GM12878 (cell line): ENCODE results near the gene RASGRP3. TPM values are rescaled to one million over a fixed set of nuclear protein-coding genes. Genes with fewer than 3 reads are reported as not detected.

ENCODE experiments used
- ATAC-seq: fragments of 200-7000 bp; cut with Tn5 transposase; 3 replicates; pipeline ENCODE4 v1.9.1; 2020; ENCODE audit warnings: mild to moderate bottlenecking, moderate library complexity
- BruUV-seq: library from RNA; stranded (reverse); fragments of 400-500 nt; replicated peaks from 2 replicates; lab custom pipeline; 2021; lab: Mats Ljungman, UMichigan
- CTCF ChIA-PET: fragments of 300-600 bp; sonication (Branson Sonifier 250); formaldehyde crosslinking; extraction: SDS; loops from one replicate; lab custom pipeline; 2021; ENCODE audit warnings: inconsistent platforms; lab: Yijun Ruan, JAX
- POLR2A ChIA-PET: fragments of 350-600 bp; formaldehyde crosslinking; extraction: SDS; loops from one replicate; lab custom pipeline; 2021; ENCODE audit warnings: inconsistent platforms; lab: Charles Lee
- RAD21 ChIA-PET: fragments of 300-600 bp; sonication (Branson Sonifier 250); formaldehyde crosslinking; loops from one replicate; lab custom pipeline; 2023; ENCODE audit warnings: antibody characterized with exemption; ENCODE audit not compliant: unreplicated experiment; lab: Charles Lee
- SMC1A ChIA-PET: fragments of 300-600 bp; sonication (Branson Sonifier 250); formaldehyde crosslinking; loops from one replicate; lab custom pipeline; 2023; ENCODE audit not compliant: unreplicated experiment, uncharacterized antibody; lab: Charles Lee
- DNase-seq: peaks from one replicate; pipeline ENCODE4 v3.0.0-alpha.2; 2011; ENCODE audit warnings: low read depth, low spot score
- FAIRE-seq: peaks from 3 replicates; lab custom pipeline; 2011; peaks lifted over from hg19 to GRCh38; lab: Jason Lieb, UNC
- H2AFZ ChIP-seq: 2 replicates; pipeline ENCODE4 v1.6.0; 2011; ENCODE audit warnings: low read depth, low read length, control low read depth; ENCODE audit not compliant: control insufficient read depth
- H3K27ac ChIP-seq: 2 replicates; pipeline ENCODE4 v1.5.1; 2011; ENCODE audit warnings: control low read depth; ENCODE audit not compliant: control insufficient read depth, insufficient read depth
- H3K27me3 ChIP-seq, 2 experiments: replicated peaks in 1 of 2; 2 replicates each; pipeline versions ENCODE4 v1.6.0 to v1.6.1; 2011; ENCODE audit warnings: low read length in 1 of 2; ENCODE audit not compliant: control insufficient read depth in 2 of 2, insufficient read depth in 2 of 2
- H3K36me3 ChIP-seq, 2 experiments: 2 replicates each; pipeline ENCODE4 v1.5.1; 2011; ENCODE audit warnings: low read length in 1 of 2; ENCODE audit not compliant: control insufficient read depth in 2 of 2, insufficient read depth in 2 of 2
- H3K4me1 ChIP-seq: 2 replicates; pipeline ENCODE4 v1.6.1; 2011; ENCODE audit warnings: mild to moderate bottlenecking, low read length, moderate library complexity, mixed read lengths; ENCODE audit not compliant: control insufficient read depth, insufficient read depth
- H3K4me2 ChIP-seq: 2 replicates; pipeline ENCODE4 v1.6.0; 2011; ENCODE audit warnings: control low read depth; ENCODE audit not compliant: control insufficient read depth, insufficient read depth
- H3K4me3 ChIP-seq: fragments of 200-600 bp; sonication (generic); 2 replicates; pipeline ENCODE4 v1.5.1; 2016
- H3K79me2 ChIP-seq: 2 replicates; pipeline ENCODE4 v1.6.0; 2011; ENCODE audit warnings: low read length; ENCODE audit not compliant: control insufficient read depth, insufficient read depth
- H3K9ac ChIP-seq: 2 replicates; pipeline ENCODE4 v1.8.0; 2011; ENCODE audit warnings: low read length, control low read depth, mixed read lengths; ENCODE audit not compliant: control insufficient read depth, insufficient read depth
- H3K9me3 ChIP-seq: replicated peaks from 3 replicates; pipeline ENCODE4 v1.5.1; 2011; ENCODE audit warnings: mild to moderate bottlenecking, low read length; ENCODE audit not compliant: control insufficient read depth, insufficient read depth
- H4K20me1 ChIP-seq: 2 replicates; pipeline ENCODE4 v1.6.0; 2011; ENCODE audit not compliant: control insufficient read depth, insufficient read depth
- CEBPB ChIP-seq, 2 experiments: fragments of 150-350 bp in 1 of 2; IDR thresholded peaks; 2 replicates each; pipeline ENCODE4 v1.6.1; 2012 to 2014; ENCODE audit warnings: low read depth in 2 of 2, low read length in 2 of 2, borderline replicate concordance in 1 of 2, inconsistent platforms in 1 of 2
- HDAC6 ChIP-seq: fragments of 200-600 bp; sonication (generic); IDR thresholded peaks from one replicate; pipeline ENCODE4 v1.8.0; 2017; ENCODE audit warnings: antibody characterized with exemption; ENCODE audit not compliant: unreplicated experiment
- LARP7 ChIP-seq: fragments of 450-650 bp; IDR thresholded peaks from 2 replicates; pipeline ENCODE4 v1.6.1; 2017; ENCODE audit warnings: mild to moderate bottlenecking
- NFYA ChIP-seq: IDR thresholded peaks from 2 replicates; pipeline ENCODE4 v1.6.1; 2011; ENCODE audit warnings: low read depth, mild to moderate bottlenecking, low read length, improper control_type of control experiment, borderline replicate concordance
- PRDM15 ChIP-seq: fragments of 450-650 bp; formaldehyde crosslinking; IDR thresholded peaks from 2 replicates; pipeline ENCODE4 v1.4.0; 2020; ENCODE audit warnings: mild to moderate bottlenecking, moderate library complexity
- RUNX3 ChIP-seq: IDR thresholded peaks from 2 replicates; pipeline ENCODE4 v1.6.1; 2012; ENCODE audit warnings: low read length, inconsistent platforms
- SREBF2 ChIP-seq: IDR thresholded peaks from 2 replicates; pipeline ENCODE4 v1.6.1; 2012; ENCODE audit warnings: mild to moderate bottlenecking, low read length
- SUPT20H ChIP-seq: IDR thresholded peaks from 2 replicates; pipeline ENCODE4 v1.6.1; 2011; ENCODE audit warnings: low read depth, mild to moderate bottlenecking, low read length, moderate library complexity, borderline replicate concordance; ENCODE audit not compliant: control insufficient read depth
- SUZ12 ChIP-seq: fragments of 200-600 bp; sonication (generic); IDR thresholded peaks from one replicate; pipeline ENCODE4 v1.6.1; 2018; ENCODE audit warnings: antibody characterized with exemption, mild to moderate bottlenecking; ENCODE audit not compliant: unreplicated experiment
- TCF3 ChIP-seq: IDR thresholded peaks from 2 replicates; pipeline ENCODE4 v1.6.1; 2012; ENCODE audit warnings: low read depth, mild to moderate bottlenecking, low read length, borderline replicate concordance; ENCODE audit not compliant: insufficient read depth
- ZSCAN29 ChIP-seq: fragments of 450-650 bp; IDR thresholded peaks from 2 replicates; pipeline ENCODE4 v1.6.1; 2017; ENCODE audit warnings: mild to moderate bottlenecking, moderate library complexity
- WGBS: methylation state at CpG from one replicate; pipeline ENCODE4 v1.1.6; 2016; ENCODE audit warnings: low lambda C conversion rate; ENCODE audit not compliant: insufficient replicate concordance, insufficient coverage; ENCODE audit errors: missing lambda C conversion rate; 5-methylcytosine and 5-hydroxymethylcytosine counted together
- in situ Hi-C: fragments of 300-500 bp; cut with MboI; formaldehyde crosslinking; loops from 9 replicates; pipeline ENCODE4 v1.14.3; 2018; ENCODE audit warnings: mixed read lengths
- intact Hi-C: fragments of 100-400 bp; cut with micrococcal nuclease; formaldehyde crosslinking; loops from one replicate; pipeline ENCODE4 v1.14.2; 2022; ENCODE audit not compliant: unreplicated experiment
- polyA plus RNA-seq, 11 experiments: library from polyadenylated mRNA; depleted of rRNA in 4 of 11; unstranded in 6 of 11; stranded (reverse) in 5 of 11; fragments of >200 nt; fragmentation: Nextera tagmentation in 4 of 11; fragmentation: Illumina TruSeq in 1 of 11; extraction: Ambion mirVana in 4 of 11; extraction: Trizol in 1 of 11; gene quantifications; 1 replicate in 1 of 11; 2 replicates in 10 of 11; pipeline versions ENCODE4 v1.2.1 to v1.2.3, GENCODE V29; 2011 to 2016; ENCODE audit warnings: inconsistent platforms in 2 of 11, missing spikeins in 2 of 11, low read depth in 1 of 11
- total RNA-seq, 4 experiments: library from RNA; depleted of rRNA in 3 of 4; stranded (reverse); fragments of >200 nt in 3 of 4; fragmentation: Illumina TruSeq in 1 of 4; extraction: Trizol in 1 of 4; gene quantifications; 2 replicates each; pipeline versions ENCODE4 v1.2.1 to v1.2.3, GENCODE V29; 2013 to 2021
- TF ChIP-seq, protein P1 (sequence below): fragments of 450-650 bp; IDR thresholded peaks from 2 replicates; pipeline ENCODE4 v1.6.1; 2018; ENCODE audit warnings: borderline replicate concordance, mild to moderate bottlenecking; ENCODE audit not compliant: partially characterized antibody

Gene RASGRP3
- total and polyA plus RNA-seq, 10 of the 15 experiments (the other 5 are each of a cell fraction or from before 2014, with no cell fraction given), result 31.6 to 106 (median 64.7) TPM

GRCh38 chr2:33552758-33553461 is 76.5 kb downstream of the RASGRP3 start:
- Histone ChIP-seq H3K27ac (no peak overlapping the region), H3K36me3 (peaks cover 1 to 50% of the 10 kb centered on the region in 2 experiments), H3K79me2 (no peaks in the 10 kb centered on the region), H2AFZ (no peak overlapping the region), H3K4me1 (no peaks in the 10 kb centered on the region), H4K20me1 (no peaks in the 10 kb centered on the region), H3K27me3 (no peaks in the 10 kb centered on the region), H3K9ac (no peak overlapping the region), H3K4me3 (no peak overlapping the region), H3K9me3 (no peaks in the 10 kb centered on the region), H3K4me2 (no peak overlapping the region)
- FAIRE-seq (no peak), DNase-seq (no peak), ATAC-seq (no peak; the same call in 2 of the 3 replicates)
- ChIA-PET RAD21 (interaction anchor here (0.9 to 2.3 kb wide), 2 partner anchors 17 to 77 kb away, joined by 3 to 6 read pairs; partner anchors contain the start of gene RASGRP3), CTCF (interaction anchor here (0.8 to 1.2 kb wide), 3 partner anchors 10 to 31 kb away, joined by 3 read pairs; no protein-coding TSS in a partner anchor), POLR2A (no interaction called here), SMC1A (interaction anchor here (1.1 to 2.9 kb wide), 2 partner anchors 21 to 30 kb away, joined by 3 to 11 read pairs; no protein-coding TSS in a partner anchor)
- no TSS peak for BruUV-seq
- intact Hi-C loops (no loop called here), in situ Hi-C loops (no loop called here)
- TF ChIP-seq PRDM15 (CRISPR knock-in tag), result no peak
- no peak for TF ChIP-seq RUNX3
- TF ChIP-seq SUPT20H, result no peak
- TF ChIP-seq CEBPB (IDR thresholded peaks at IDR 0.05; ENCODE audit: borderline replicate concordance in 1 of 2, low read depth in 2 of 2, low read length in 2 of 2), result no peak
- no peak for TF ChIP-seq NFYA
- TF ChIP-seq, protein P1, sequence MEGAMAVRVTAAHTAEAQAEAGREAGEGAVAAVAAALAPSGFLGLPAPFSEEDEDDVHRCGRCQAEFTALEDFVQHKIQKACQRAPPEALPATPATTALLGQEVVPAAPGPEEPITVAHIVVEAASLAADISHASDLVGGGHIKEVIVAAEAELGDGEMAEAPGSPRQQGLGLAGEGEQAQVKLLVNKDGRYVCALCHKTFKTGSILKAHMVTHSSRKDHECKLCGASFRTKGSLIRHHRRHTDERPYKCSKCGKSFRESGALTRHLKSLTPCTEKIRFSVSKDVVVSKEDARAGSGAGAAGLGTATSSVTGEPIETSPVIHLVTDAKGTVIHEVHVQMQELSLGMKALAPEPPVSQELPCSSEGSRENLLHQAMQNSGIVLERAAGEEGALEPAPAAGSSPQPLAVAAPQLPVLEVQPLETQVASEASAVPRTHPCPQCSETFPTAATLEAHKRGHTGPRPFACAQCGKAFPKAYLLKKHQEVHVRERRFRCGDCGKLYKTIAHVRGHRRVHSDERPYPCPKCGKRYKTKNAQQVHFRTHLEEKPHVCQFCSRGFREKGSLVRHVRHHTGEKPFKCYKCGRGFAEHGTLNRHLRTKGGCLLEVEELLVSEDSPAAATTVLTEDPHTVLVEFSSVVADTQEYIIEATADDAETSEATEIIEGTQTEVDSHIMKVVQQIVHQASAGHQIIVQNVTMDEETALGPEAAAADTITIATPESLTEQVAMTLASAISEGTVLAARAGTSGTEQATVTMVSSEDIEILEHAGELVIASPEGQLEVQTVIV, result no peak
- no peak for TF ChIP-seq SREBF2
- no peak for TF ChIP-seq SUZ12
- TF ChIP-seq HDAC6, result no peak
- TF ChIP-seq TCF3, result no peak
- TF ChIP-seq ZSCAN29, result no peak
- TF ChIP-seq LARP7, result no peak
- WGBS, result 53% methylated on average over 1 of the region's 1 CpG
